ENCODE measurements around the gene C1QA. TPM values are rescaled to one million over a fixed set of nuclear protein-coding genes. Genes with fewer than 3 reads are reported as not detected.

Gene C1QA
- total RNA-seq, 1 donor from 2014 or later = not detected

DNA sequence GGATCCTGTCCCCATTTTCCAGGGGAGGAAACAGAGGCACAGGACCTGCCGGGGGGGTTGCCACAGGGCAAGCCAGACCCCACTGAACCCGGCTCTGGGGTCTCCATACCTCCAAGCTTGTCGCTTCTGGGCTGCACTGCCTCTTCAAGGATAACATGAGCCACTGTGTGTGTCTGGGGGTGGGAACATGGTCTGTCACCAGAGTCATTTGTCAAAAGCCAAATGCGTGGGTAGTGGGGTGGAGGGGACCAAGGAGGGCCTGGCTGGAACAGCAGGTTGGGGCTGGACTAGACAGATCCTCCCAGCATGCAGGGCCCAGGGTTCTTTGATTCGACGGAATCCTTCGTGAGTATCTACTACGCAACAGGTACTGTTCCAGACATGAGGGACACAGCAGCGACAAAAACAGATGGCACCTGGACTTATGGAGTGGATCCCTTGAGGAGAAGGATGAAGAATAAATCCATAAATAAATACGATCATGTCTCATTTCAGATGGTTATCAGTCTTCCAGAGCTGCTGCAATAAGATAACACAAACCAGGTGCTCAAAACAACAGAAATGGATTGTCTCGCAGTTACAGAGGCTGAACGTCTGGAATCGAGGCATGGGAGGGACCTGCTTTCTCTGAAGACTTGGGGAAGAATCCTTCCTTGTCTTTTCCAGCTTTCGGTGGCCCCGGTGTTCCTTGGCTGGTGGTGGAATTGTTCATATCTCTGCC lies 45.3 kb downstream of the C1QA start:
- Mint-ChIP-seq H3K27ac (ENCODE audit: unreplicated experiment) (no peak overlapping the region), H3K4me1 (peaks cover 27% of the 10 kb centered on the region), H3K27me3 (ENCODE audit: low read depth) (peaks cover 3% of the 10 kb centered on the region), H3K4me3 (no peak overlapping the region), H3K9me3 (no peaks in the 10 kb centered on the region), H3K36me3 (ENCODE audit: low read depth) (no peaks in the 10 kb centered on the region)
- no peak for DNase-seq (ENCODE audit: low read depth, low spot score)
- TF ChIP-seq, protein P1, sequence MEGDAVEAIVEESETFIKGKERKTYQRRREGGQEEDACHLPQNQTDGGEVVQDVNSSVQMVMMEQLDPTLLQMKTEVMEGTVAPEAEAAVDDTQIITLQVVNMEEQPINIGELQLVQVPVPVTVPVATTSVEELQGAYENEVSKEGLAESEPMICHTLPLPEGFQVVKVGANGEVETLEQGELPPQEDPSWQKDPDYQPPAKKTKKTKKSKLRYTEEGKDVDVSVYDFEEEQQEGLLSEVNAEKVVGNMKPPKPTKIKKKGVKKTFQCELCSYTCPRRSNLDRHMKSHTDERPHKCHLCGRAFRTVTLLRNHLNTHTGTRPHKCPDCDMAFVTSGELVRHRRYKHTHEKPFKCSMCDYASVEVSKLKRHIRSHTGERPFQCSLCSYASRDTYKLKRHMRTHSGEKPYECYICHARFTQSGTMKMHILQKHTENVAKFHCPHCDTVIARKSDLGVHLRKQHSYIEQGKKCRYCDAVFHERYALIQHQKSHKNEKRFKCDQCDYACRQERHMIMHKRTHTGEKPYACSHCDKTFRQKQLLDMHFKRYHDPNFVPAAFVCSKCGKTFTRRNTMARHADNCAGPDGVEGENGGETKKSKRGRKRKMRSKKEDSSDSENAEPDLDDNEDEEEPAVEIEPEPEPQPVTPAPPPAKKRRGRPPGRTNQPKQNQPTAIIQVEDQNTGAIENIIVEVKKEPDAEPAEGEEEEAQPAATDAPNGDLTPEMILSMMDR (conservative IDR thresholded peaks at IDR 0.05) = no peak

DNA sequence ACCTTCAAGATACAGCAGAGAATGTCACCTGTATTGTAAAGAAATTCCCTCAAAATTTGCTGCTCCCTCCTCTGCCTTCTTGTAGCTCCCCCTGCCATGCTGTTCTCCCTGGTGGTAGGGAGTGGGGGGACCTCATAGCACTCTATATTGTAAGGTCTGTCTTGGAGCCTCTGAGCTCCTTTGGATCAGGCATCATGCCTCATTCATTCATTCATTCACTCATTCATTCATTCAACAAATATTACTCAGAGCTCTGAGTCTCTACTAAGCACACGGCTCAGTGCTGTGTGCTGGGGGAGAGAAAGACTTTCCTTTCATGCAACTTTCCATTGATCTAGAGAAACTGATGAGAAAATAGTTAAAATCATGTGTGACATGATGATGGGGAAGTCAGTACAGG lies 47.1 kb downstream of the C1QA start:
- no peaks in the 10 kb centered on the region for H3K36me3 Mint-ChIP-seq (ENCODE audit: low read depth)

DNA sequence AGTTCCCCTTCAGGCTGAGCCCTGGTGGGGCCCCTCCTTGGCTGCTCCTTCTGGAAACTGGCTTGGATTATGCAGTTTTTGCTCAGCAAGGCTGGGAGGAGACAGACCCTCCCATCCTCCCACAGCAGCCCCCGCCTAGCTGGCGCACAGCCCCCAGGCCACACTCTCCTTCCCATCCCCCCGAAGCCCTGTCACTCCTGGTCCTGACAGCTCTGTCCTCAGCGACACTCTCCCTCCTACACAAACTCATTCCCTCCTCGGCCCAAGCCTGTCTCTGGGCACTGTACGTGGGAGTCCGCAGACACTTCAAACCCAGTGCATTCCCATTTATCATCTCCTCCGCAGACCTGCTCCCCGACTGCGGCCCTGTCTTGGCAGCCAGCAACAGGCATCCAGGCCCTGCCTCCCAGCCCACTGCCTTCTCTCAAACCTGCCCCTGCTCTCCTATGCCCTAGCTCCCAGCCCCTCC lies 49.2 kb downstream of the C1QA start:
- peaks cover 5% of the 10 kb centered on the region for H3K27me3 Mint-ChIP-seq (ENCODE audit: low read depth)
- no peak overlapping the region for H3K4me3 Mint-ChIP-seq
- TF ChIP-seq, protein P1 (conservative IDR thresholded peaks at IDR 0.05) = no peak
- peaks cover 44% of the 10 kb centered on the region for H3K4me1 Mint-ChIP-seq
- no peaks in the 10 kb centered on the region for H3K9me3 Mint-ChIP-seq
- DNase-seq (ENCODE audit: low read depth, low spot score) = no peak
- peak overlapping the region; percentile 37 for H3K27ac Mint-ChIP-seq (ENCODE audit: unreplicated experiment)
- no peaks in the 10 kb centered on the region for H3K36me3 Mint-ChIP-seq (ENCODE audit: low read depth)

More for the DNA sequence above, 47.1 kb downstream of the C1QA start:
- DNase-seq (ENCODE audit: low read depth, low spot score) = no peak
- TF ChIP-seq, protein P1 (conservative IDR thresholded peaks at IDR 0.05) = no peak
- H3K4me3 Mint-ChIP-seq = no peak overlapping the region
- no peaks in the 10 kb centered on the region for H3K9me3 Mint-ChIP-seq
- H3K27ac Mint-ChIP-seq (ENCODE audit: unreplicated experiment) = peak overlapping the region; percentile 15
- peaks cover 30% of the 10 kb centered on the region for H3K4me1 Mint-ChIP-seq
- peaks cover 5% of the 10 kb centered on the region for H3K27me3 Mint-ChIP-seq (ENCODE audit: low read depth)

DNA sequence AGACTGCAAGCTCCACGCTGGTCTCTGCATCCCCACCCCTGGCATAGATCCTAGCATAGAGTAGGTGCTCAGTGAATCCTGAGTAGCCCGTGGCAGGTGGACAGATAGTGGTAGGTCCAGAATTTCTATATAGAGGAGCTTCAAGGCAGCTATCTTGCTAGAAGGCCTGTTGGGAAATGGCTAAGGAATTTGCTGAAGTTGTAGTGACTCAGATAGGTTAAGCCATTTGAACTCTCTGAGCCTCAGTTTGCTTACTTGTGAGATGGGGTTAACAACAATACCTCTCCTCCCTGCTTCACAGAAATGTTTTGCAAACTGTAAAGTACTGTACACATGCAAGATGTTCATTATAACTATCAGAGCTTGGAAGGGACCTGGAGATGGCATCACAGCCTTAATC lies 50.8 kb downstream of the C1QA start:
- H3K4me1 Mint-ChIP-seq = peaks cover 48% of the 10 kb centered on the region

DNA sequence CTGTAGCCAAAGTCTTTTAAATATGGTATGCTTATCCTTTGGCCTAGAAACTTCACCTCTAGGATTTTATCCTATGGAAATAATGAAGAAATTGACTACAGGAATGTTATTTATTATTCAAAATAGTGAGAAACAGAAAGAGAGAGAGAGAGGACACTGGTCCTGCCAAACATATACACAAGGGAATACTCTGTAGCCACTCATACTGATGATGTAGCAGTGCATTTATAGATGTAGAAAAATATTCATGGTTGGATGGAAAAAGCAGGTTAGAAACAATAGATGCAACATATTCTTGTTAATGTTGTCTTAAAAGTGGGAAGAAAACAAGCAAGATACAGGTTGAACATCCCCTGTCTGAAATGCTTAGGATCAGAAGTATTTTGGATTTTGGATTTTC lies 52.0 kb downstream of the C1QA start:
- no peak overlapping the region for H3K4me3 Mint-ChIP-seq
- DNase-seq (ENCODE audit: low read depth, low spot score) = no peak
- TF ChIP-seq, protein P1 (conservative IDR thresholded peaks at IDR 0.05) = no peak
- H3K9me3 Mint-ChIP-seq = no peaks in the 10 kb centered on the region
- peaks cover 47% of the 10 kb centered on the region for H3K4me1 Mint-ChIP-seq
- peaks cover 5% of the 10 kb centered on the region for H3K27me3 Mint-ChIP-seq (ENCODE audit: low read depth)
- H3K27ac Mint-ChIP-seq (ENCODE audit: unreplicated experiment) = no peak overlapping the region
- H3K36me3 Mint-ChIP-seq (ENCODE audit: low read depth) = no peaks in the 10 kb centered on the region

More for the DNA sequence above, 50.8 kb downstream of the C1QA start:
- TF ChIP-seq, protein P1 (conservative IDR thresholded peaks at IDR 0.05) = no peak
- H3K27ac Mint-ChIP-seq (ENCODE audit: unreplicated experiment) = no peak overlapping the region
- H3K9me3 Mint-ChIP-seq = no peaks in the 10 kb centered on the region
- H3K27me3 Mint-ChIP-seq (ENCODE audit: low read depth) = peaks cover 5% of the 10 kb centered on the region
- H3K36me3 Mint-ChIP-seq (ENCODE audit: low read depth) = no peaks in the 10 kb centered on the region
- no peak overlapping the region for H3K4me3 Mint-ChIP-seq
- DNase-seq (ENCODE audit: low read depth, low spot score) = no peak

Small RNAs within 50 kb of the gene (microRNA-seq; reads per million reads assigned to microRNA genes)
- not detected for gene MIR6127

Other genes starting within 250 kb of the C1QA start
- 30.7 and 31.8 TPM in 2 replicates for gene ZBTB40, start 184.8 kb upstream of the C1QA start, total RNA-seq
- not detected in 2 replicates for gene EPHA8, start 73.1 kb upstream of the C1QA start, total RNA-seq
- not detected in 2 replicates for gene C1QC, start 7.0 kb downstream of the C1QA start, total RNA-seq
- not detected in 2 replicates for gene C1QB, start 16.6 kb downstream of the C1QA start, total RNA-seq
- 57.2 and 60.3 TPM in 2 replicates for gene EPHB2, start 74.2 kb downstream of the C1QA start, total RNA-seq

Data from neural crest cell (in vitro differentiated cells).